Panc1 (cell line): ENCODE results near the gene RAMP2.
"Not testable (repeated sequence)": the region's sequence is repeated elsewhere in the genome, so short reads cannot be mapped to it uniquely, and the experiment has no call there.

Experiments used
- CTCF ChIP-seq: fragments of 450-650 bp; IDR thresholded peaks from 2 replicates; pipeline ENCODE4 v1.5.1; 2017; ENCODE audit warnings: mild to moderate bottlenecking
- REST ChIP-seq, 2 experiments: IDR thresholded peaks; 2 replicates each; pipeline ENCODE4 v1.6.1; 2011 to 2012; ENCODE audit warnings: low read depth in 2 of 2, control low read depth in 1 of 2, low read length in 1 of 2, mild to moderate bottlenecking in 1 of 2, moderate library complexity in 1 of 2; ENCODE audit not compliant: insufficient read depth in 1 of 2

DNA sequence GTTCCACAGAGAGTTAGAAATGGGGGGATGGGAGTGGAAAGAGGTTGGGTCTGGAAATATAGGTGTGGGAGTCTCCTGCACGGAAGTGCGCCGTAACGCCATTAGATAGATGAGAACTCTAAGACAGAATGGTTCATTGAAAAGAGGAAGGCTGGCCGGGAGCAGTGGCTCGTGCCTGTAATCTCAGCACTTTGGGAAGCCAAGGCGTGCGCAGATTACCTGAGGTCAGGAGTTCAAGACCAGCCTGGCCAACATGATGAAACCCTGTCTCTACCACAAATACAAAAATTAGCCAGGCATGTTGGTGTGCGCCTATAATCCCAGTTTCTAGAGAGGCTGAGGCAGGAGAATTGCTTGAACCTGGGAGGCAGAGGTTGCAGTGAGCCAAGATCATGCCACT is 7.0 kb downstream of the RAMP2 start:
- not testable (repeated sequence) for TF ChIP-seq CTCF; REST (IDR thresholded peaks at IDR 0.05; ENCODE audit: insufficient read depth in 1 of 2, low read depth in 2 of 2, low read length in 1 of 2)
